ACC112 (cell line): Measurements from ENCODE around the gene BTBD7.

Experiments
- H2AFZ ChIP-seq: fragments of 200-600 bp; sonication (generic); one replicate; pipeline ENCODE4 v1.6.0; 2017; ENCODE audit warnings: antibody characterized with exemption, low read length; ENCODE audit not compliant: unreplicated experiment
- H3K27ac ChIP-seq: fragments of 200-600 bp; sonication (generic); 2 replicates; pipeline ENCODE4 v1.5.1; 2014; ENCODE audit warnings: low read depth, mild to moderate bottlenecking, antibody characterized with exemption, low read length, moderate library complexity
- H3K27me3 ChIP-seq: fragments of 200-600 bp; sonication (generic); 2 replicates; pipeline ENCODE4 v1.6.1; 2014; ENCODE audit warnings: mild to moderate bottlenecking, antibody characterized with exemption, low read length, moderate library complexity, mixed read lengths; ENCODE audit not compliant: insufficient read depth
- H3K36me3 ChIP-seq: fragments of 200-600 bp; sonication (generic); 2 replicates; pipeline ENCODE4 v1.6.1; 2016; ENCODE audit warnings: mild to moderate bottlenecking, antibody characterized with exemption, low read length, moderate library complexity, mixed read lengths; ENCODE audit not compliant: insufficient read depth
- H3K4me1 ChIP-seq: fragments of 200-600 bp; sonication (generic); one replicate; pipeline ENCODE4 v1.6.1; 2016; ENCODE audit warnings: low read length, mixed read lengths; ENCODE audit not compliant: insufficient read depth, unreplicated experiment, control insufficient read depth
- H3K4me3 ChIP-seq: fragments of 200-600 bp; sonication (generic); 2 replicates; pipeline ENCODE4 v1.5.1; 2014; ENCODE audit warnings: mild to moderate bottlenecking, low read depth, low read length
- H3K79me2 ChIP-seq: fragments of 200-600 bp; sonication (generic); one replicate; pipeline ENCODE4 v1.6.0; 2016; ENCODE audit warnings: low read length; ENCODE audit not compliant: control insufficient read depth, unreplicated experiment, insufficient read depth

The BTBD7 gene

GRCh38 chr14:93220509-93220908, 112.3 kb downstream of the BTBD7 start:
- Histone ChIP-seq H3K36me3 (peaks cover 7% of the 10 kb centered on the region), H3K4me3 (no peak overlapping the region), H3K27me3 (no peaks in the 10 kb centered on the region), H3K27ac (no peak overlapping the region), H3K4me1 (no peaks in the 10 kb centered on the region), H2AFZ (no peak overlapping the region), H3K79me2 (no peaks in the 10 kb centered on the region)

- Histone ChIP-seq H3K79me2 (no peaks in the 10 kb centered on the region), H3K36me3 (peaks cover 10% of the 10 kb centered on the region), H3K27ac (no peak overlapping the region), H3K4me3 (no peak overlapping the region), H3K4me1 (no peaks in the 10 kb centered on the region), H3K27me3 (no peaks in the 10 kb centered on the region), H2AFZ (no peak overlapping the region)
Measured at GRCh38 chr14:93219103-93219726, 113.6 kb downstream of the BTBD7 start.

DNA sequence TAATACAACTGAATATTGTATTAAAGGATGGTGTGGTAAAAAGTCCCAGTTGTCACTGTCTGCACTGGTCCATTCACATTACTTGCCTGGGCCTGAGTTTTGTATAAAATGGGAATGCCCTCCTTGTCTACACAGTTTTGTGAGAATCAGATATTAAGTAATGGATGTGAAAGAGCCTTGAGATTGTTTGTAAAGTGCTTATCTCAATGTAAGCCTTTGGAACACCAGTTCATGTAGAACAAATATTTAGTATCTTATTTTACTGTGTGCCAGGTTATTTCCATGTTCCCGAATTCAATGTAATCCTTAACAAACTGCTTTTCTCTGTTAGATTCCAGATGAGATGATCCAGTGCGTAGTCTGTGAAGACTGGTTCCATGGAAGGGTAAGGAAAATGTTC, 118.2 kb downstream of the BTBD7 start:
- H3K4me1 ChIP-seq: no peaks in the 10 kb centered on the region
- no peak overlapping the region for H3K27ac ChIP-seq
- H3K27me3 ChIP-seq: no peaks in the 10 kb centered on the region
- H2AFZ ChIP-seq: no peak overlapping the region
- peaks cover 19% of the 10 kb centered on the region for H3K36me3 ChIP-seq
- peaks cover 6% of the 10 kb centered on the region for H3K79me2 ChIP-seq
- no peak overlapping the region for H3K4me3 ChIP-seq

DNA sequence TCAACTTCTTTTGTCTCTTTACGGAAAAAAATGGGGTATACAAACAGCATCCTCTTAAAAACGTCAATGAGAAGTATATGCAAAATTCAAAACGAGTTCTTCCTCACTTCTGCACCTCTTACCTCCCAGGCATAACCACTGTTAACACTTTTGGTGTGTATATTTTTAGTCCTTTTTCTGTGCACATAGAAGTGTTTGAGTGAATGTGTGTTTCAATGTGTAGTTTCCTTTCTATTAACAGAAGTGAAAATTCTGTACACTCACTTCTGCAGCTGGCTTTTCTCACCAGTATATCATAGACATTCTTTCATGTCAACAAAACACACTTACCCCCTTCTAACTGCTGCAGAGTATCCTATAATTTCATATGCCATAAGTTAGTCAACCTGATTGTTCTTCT, 120.4 kb downstream of the BTBD7 start:
- Histone ChIP-seq H3K36me3 (peaks cover 18% of the 10 kb centered on the region), H3K79me2 (peaks cover 23% of the 10 kb centered on the region), H3K27ac (no peak overlapping the region), H3K4me3 (no peak overlapping the region), H3K4me1 (peaks cover 12% of the 10 kb centered on the region), H2AFZ (no peak overlapping the region), H3K27me3 (no peaks in the 10 kb centered on the region)

DNA sequence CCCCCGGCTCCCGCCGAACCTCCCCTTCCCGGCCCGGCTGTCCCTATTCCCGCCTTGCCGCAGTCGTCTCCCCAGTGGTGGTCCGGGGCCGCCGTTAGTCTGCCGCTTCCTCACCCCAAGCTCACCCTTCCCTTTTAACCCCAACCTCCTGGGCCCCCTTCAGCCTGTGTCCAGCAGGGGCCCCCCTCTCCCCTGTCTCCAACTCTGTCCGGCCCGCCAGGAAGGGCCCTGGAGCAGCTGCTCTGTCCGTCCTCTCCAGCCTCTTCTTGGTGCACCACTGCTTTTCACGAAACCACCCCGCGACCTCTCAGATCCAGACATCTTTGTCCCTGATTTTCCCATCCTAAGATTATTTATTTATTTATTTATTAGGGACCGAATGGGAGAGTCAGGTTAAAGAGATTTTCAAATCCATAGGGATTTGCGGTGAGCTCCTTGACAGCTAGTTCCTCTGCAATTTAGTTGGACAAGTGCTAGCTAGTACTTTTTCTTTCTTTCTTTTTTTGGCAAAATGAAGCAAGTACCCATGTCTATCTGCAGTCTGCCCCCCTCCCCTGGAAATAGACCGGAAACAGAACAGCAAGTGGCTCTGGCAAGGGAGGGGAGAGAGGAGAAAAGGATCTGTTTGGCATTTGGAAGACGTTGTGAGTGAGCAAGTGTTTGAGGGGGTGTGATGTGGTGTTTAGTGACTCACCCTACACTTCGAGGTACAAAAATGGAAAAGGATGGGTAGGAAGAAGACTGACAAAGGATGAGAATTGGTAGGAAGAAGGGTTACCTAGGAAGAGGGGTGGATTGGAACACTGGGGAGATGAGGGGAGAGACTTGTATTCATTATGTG, 125.1 kb downstream of the BTBD7 start:
- Histone ChIP-seq H3K27me3 (no peaks in the 10 kb centered on the region), H3K27ac (peak overlapping the region; percentile 63), H3K4me1 (peaks cover 23% of the 10 kb centered on the region), H3K36me3 (peaks cover 9% of the 10 kb centered on the region; the same call in 1 of the 2 replicates), H3K79me2 (peaks cover 51% of the 10 kb centered on the region), H3K4me3 (peak overlapping the region; percentile 92), H2AFZ (peak overlapping the region; percentile 64)

- Histone ChIP-seq H3K27me3 (no peaks in the 10 kb centered on the region), H3K4me3 (peak within 1 kb of the TSS; percentile 92), H3K36me3 (peaks cover 3% of the 10 kb centered on the region; the same call in 1 of the 2 replicates), H2AFZ (peak within 1 kb of the TSS; percentile 64), H3K4me1 (peaks cover 23% of the 10 kb centered on the region), H3K27ac (peak within 1 kb of the TSS; percentile 63), H3K79me2 (peaks cover 51% of the 10 kb centered on the region)
Measured at GRCh38 chr14:93206793-93207467, 125.9 kb downstream of the BTBD7 start, which contains the start of the genes GON7 and UBR7. Gene GON7, minus strand, starts transcription at chr14:93207065. Its CDS starts 28 bp downstream, at chr14:93207037. Gene UBR7, plus strand, starts transcription at chr14:93207256. Its CDS starts 36 bp downstream, at chr14:93207292.

DNA sequence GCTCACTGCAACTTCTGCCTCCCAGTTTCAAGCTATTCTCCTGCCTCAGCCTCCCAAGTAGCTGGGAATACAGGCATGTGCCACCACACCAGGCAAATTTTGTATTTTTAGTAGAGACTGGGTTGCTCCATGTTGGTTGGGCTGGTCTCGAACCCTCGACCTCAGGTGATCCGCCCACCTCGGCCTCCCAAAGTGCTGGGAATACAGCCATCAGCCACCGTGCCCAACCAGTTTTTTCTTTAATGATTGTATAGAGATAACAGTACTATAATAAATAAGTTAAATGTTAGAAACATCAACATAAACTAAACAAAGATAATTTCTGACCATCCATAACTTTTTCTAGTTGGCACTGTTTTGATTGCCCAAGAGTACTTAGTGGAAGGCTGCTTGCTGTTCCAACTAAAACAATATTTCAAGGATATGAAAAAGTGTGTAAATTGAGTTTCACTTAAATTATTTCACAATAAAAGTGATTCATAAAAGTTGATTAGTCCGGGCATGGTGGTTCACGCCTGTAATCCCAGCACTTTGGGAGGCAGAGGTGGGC, 131.6 kb downstream of the BTBD7 start:
- peaks cover 27% of the 10 kb centered on the region for H3K79me2 ChIP-seq
- H3K36me3 ChIP-seq: no peaks in the 10 kb centered on the region
- peaks cover 11% of the 10 kb centered on the region for H3K4me1 ChIP-seq

GRCh38 chr14:93200553-93200952, 132.3 kb downstream of the BTBD7 start:
- Histone ChIP-seq H3K4me1 (peaks cover 6% of the 10 kb centered on the region), H2AFZ (no peak overlapping the region), H3K36me3 (no peaks in the 10 kb centered on the region), H3K79me2 (peaks cover 20% of the 10 kb centered on the region), H3K27ac (no peak overlapping the region), H3K27me3 (no peaks in the 10 kb centered on the region), H3K4me3 (no peak overlapping the region)

More for the DNA sequence above, 131.6 kb downstream of the BTBD7 start:
- Histone ChIP-seq H3K27me3 (no peaks in the 10 kb centered on the region), H2AFZ (no peak overlapping the region), H3K4me3 (no peak overlapping the region), H3K27ac (no peak overlapping the region)

GRCh38 chr14:93199031-93199430, 133.8 kb downstream of the BTBD7 start:
- H3K27ac ChIP-seq: no peak overlapping the region
- H3K4me1 ChIP-seq: no peaks in the 10 kb centered on the region
- no peak overlapping the region for H3K4me3 ChIP-seq
- H3K79me2 ChIP-seq: peaks cover 5% of the 10 kb centered on the region
- H3K36me3 ChIP-seq: no peaks in the 10 kb centered on the region
- no peak overlapping the region for H2AFZ ChIP-seq
- H3K27me3 ChIP-seq: no peaks in the 10 kb centered on the region

DNA sequence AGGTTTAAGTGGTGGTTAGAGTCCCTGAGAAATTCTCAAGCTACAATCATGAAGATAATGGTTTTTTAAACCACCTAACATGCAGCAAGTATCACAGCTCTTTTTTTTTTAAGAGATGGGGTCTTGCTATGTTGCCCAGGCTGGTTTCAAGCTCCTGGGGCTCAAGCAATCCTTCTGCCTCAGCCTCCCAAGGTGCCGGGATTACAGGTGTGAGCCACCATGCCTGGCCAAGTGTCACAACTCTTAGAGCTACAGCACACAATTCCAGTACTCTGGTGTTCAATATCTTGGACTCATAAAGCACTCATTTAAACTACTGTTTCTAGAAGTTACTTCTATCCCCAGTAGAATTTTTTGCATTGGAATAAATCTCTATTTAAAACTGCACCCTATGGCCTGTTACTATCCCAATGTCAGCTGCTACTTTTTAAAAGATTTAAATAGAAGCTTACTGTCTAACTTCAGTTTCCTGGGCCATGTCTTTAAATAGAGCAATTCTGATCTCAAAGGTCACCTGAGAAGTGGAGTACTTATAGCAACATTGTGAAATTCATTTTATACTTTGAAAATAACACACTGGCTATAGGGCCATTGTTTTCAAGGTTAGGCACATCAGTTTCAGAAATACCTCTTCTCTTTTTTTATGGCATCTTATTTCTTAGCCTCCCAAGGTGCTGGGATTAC, 137.4 kb downstream of the BTBD7 start:
- Histone ChIP-seq H3K36me3 (no peaks in the 10 kb centered on the region), H3K4me1 (no peaks in the 10 kb centered on the region), H3K4me3 (no peak overlapping the region), H3K27me3 (no peaks in the 10 kb centered on the region), H3K27ac (no peak overlapping the region), H2AFZ (no peak overlapping the region), H3K79me2 (peaks cover 2% of the 10 kb centered on the region)
